Measurements from ENCODE around the gene TRO.

Gene TRO

DNA sequence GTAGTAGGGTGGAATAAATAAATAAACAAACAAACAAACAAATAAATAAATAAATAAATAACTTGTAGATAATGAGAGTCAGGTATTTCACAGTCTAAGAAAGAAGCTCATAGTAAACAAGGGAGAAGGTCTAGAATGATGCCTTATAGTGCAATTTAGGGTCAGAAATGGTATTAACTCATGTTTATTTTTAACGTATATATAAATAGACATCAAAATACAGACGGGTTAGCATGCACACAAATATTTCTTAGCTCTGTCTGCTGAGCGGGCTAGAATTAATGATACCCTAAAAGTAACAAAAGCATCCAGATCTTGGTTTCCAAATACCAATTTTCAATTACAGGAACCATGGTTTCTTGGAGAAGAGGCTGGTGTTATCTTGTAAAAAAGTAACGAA, 56.8 kb downstream of the TRO start:
- DNase-seq, result no peak

DNA sequence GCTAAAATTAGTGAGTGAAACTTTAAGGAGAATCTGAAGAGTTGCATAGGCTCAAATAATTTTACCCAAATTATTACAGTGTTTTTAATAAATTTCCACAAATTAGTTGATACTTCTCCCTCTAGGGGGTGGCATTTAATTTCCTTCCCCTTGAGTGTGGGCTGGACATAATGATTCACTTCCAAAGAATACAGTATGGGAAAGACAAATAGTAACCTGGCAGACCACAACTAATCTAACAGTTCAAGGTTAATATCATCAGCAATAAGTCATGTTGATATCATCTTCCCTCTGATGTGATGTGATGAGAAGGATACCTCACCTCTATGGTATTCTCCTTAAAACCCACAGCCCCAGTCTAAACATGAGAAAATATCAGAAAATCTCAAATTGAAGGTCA, 57.8 kb downstream of the TRO start:
- no peak for DNase-seq

DNA sequence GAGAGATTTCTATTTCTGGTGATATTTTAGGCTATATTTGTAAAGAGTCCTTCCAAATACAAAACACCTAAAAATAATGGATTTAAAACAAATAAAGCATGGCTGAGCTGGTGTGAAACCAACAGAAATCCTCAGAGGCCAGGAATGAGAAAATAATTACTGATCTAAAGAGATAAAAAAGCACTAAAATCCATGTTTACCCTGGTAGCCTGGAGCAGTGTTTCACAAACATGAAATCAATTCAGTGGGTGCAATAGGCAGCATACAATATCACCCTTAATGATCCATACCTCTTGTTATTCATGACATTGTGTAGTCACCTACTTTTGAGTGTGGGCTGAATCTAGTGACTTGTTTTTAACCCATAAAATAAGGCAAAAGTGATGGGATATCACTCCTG, 58.8 kb downstream of the TRO start:
- no peak for DNase-seq

DNA sequence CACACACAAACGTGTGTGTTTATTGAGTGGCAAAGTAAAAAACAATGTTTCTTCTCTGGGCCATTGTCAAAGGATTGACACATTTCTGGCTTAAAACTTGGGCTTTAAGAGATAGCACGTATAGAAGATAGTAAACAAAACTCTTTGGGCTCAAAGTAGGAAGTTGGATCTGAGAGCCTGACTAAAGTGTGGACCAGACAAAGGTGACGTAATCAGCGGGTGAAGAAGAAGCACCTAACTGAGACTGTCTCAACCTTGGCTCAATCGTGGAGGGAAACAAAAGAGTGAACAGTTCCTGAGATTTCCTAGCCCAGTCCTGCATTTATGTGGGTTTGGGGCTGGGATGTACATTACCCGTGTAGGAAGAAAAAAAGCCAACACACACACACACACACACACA, 59.7 kb downstream of the TRO start:
- DNase-seq, result no peak
